ENCODE results near the gene NDUFS7. TPM values are rescaled to one million over a fixed set of nuclear protein-coding genes. Genes with fewer than 3 reads are reported as not detected.

The NDUFS7 gene
- total RNA-seq, 4 donors from 2014 or later = 108 to 217 (median 128) TPM

- TF ChIP-seq POLR2A (IDR thresholded peaks at IDR 0.05) (no peak), CTCF (IDR thresholded peaks at IDR 0.05) (no peak)
- intact Hi-C loops (cut with DNase I; ENCODE audit: low total_unique reads) = no loop called here
- no peak for DNase-seq (ENCODE audit: low spot score in 2 of 2)
- 81% methylated on average over 33 to 34 of the region's 35 CpGs for WGBS, 2 donors
- H3K4me3 ChIP-seq (ENCODE audit: low read depth, poor library complexity, severe bottlenecking) = no peak overlapping the region
Measured at GRCh38 chr19:1366899-1367870, 16.5 kb upstream of the NDUFS7 start.

- WGBS, 2 donors = 91 to 96% methylated on average over 17 to 18 of the region's 18 CpGs
- no peak for DNase-seq (ENCODE audit: low spot score in 2 of 2)
- TF ChIP-seq POLR2A (IDR thresholded peaks at IDR 0.05) = no peak
- TF ChIP-seq CTCF (IDR thresholded peaks at IDR 0.05) = no peak
- H3K4me3 ChIP-seq (ENCODE audit: low read depth, poor library complexity, severe bottlenecking) = no peak overlapping the region
- intact Hi-C loops (cut with DNase I; ENCODE audit: low total_unique reads) = no loop called here
Measured at GRCh38 chr19:1369214-1369805, 14.4 kb upstream of the NDUFS7 start.

GRCh38 chr19:1370579-1371361, 12.9 kb upstream of the NDUFS7 start:
- TF ChIP-seq POLR2A (IDR thresholded peaks at IDR 0.05) (no peak), CTCF (IDR thresholded peaks at IDR 0.05) (no peak)
- no peak for DNase-seq (ENCODE audit: low spot score in 2 of 2)
- no peak overlapping the region for H3K4me3 ChIP-seq (ENCODE audit: low read depth, poor library complexity, severe bottlenecking)
- 93 to 95% methylated on average over 28 to 44 of the region's 52 CpGs for WGBS, 2 donors
- intact Hi-C loops (cut with DNase I; ENCODE audit: low total_unique reads) = no loop called here

GRCh38 chr19:1373042-1373533, 10.6 kb upstream of the NDUFS7 start:
- H3K4me3 ChIP-seq (ENCODE audit: low read depth, poor library complexity, severe bottlenecking) = no peak overlapping the region
- DNase-seq (ENCODE audit: low spot score in 2 of 2) = no peak
- no peak for TF ChIP-seq CTCF (IDR thresholded peaks at IDR 0.05)
- no peak for TF ChIP-seq POLR2A (IDR thresholded peaks at IDR 0.05)
- intact Hi-C loops (cut with DNase I; ENCODE audit: low total_unique reads) = no loop called here
- 91 to 93% methylated on average over 20 of the region's 20 CpGs for WGBS, 2 donors

- intact Hi-C loops (cut with DNase I; ENCODE audit: low total_unique reads) = no loop called here
- 76 to 79% methylated on average over 22 of the region's 22 CpGs for WGBS, 2 donors
Measured at GRCh38 chr19:1373534-1374249, 10.0 kb upstream of the NDUFS7 start.

More at GRCh38 chr19:1373534-1374249, 10.0 kb upstream of the NDUFS7 start:
- DNase-seq (ENCODE audit: low spot score in 2 of 2) = no peak
- TF ChIP-seq CTCF (IDR thresholded peaks at IDR 0.05) = no peak
- TF ChIP-seq POLR2A (IDR thresholded peaks at IDR 0.05) = no peak
- no peak overlapping the region for H3K4me3 ChIP-seq (ENCODE audit: low read depth, poor library complexity, severe bottlenecking)
